Measurements from ENCODE around the gene ASB13.

The ASB13 gene, protein sequence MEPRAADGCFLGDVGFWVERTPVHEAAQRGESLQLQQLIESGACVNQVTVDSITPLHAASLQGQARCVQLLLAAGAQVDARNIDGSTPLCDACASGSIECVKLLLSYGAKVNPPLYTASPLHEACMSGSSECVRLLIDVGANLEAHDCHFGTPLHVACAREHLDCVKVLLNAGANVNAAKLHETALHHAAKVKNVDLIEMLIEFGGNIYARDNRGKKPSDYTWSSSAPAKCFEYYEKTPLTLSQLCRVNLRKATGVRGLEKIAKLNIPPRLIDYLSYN

DNA sequence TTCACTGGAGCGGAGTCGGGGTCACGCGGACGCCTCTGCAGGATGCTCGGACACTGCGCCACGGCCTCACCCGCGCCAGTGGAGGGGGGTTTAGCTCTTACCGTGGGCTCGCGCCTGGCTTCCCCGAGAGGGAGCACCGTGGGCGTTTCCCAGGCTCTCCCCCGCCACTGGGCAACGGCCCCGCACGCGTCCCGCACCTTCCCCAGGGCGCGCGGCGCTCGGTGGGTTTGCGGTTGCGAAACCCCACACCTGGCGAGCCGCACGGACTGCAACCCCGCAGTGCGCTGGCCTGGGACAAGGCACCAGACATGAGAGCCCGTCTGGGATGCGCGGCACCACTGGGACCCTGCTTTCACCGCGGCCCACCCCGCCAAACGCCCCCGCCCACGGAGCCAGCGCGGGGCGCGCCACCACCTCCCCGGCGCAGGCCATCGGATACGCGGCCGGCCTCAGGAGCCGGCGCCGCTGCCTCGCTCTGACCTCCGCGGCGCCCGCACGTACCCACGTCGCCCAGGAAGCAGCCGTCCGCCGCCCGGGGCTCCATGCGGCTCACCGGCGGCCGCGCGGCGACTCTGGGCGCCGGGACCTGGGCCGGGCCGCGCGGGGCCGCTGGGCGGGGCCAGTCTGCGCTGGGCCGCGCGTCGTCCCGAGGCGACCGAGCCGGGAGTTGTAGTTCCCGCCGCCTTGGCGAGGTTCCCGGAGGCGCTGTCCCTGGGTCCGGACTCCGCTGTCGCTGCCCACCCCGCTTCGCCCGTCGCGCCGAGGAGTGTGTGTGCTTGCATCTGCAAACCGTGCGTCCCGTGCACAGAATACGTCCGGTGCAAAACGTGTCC, at the start of gene ASB13:
Gene ASB13 (minus strand): TSS at position 588 of the 833 bp plus-strand sequence. CDS start 44 bp downstream, at position 544.
- no peak for DNase-seq (ENCODE audit: low read depth, low spot score)

- DNase-seq (ENCODE audit: low read depth, low spot score), result no peak
Measured at GRCh38 chr10:5711642-5712041, 45.2 kb upstream of the ASB13 start.

DNA sequence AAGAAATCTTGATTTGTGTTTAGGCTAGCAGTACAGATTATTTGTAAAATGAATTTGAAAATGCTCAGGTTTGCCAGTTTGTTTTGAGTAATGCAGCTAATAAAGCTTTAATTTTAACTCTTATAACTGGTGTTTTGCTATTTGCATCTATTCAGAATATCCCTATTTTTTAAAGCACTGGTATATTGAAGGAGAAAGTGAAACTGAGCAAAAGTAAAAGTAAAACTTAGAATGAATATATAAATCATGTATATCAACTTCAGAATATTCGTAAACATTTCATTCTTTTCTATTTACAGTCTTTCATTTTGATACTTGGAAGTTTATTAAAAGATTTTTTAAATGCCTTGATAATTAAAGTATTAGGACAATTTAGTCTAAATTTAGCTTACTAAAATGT, 44.5 kb upstream of the ASB13 start:
- DNase-seq (ENCODE audit: low read depth, low spot score), result no peak

GRCh38 chr10:5709865-5710264, 43.5 kb upstream of the ASB13 start:
- no peak for DNase-seq (ENCODE audit: low read depth, low spot score)

DNA sequence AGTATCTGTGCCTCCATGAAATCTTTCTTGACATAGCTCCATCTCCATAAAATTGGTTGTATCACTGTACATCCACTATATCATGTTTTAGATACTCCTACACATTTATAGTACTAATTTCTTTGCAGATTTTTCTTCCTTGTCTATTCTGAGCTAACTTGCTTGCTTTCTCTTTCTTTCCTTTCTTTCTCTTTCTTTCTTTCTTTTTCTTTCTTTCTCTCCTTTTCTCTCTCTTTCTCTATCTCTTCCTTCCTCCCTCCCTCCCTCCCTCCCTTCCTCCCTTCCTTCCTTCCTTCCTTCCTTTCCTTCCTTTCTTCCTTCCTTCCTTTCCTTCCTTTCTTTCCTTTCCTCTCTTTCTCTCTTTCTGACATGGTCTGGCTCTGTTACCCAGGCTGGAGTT, 42.0 kb upstream of the ASB13 start:
- no peak for DNase-seq (ENCODE audit: low read depth, low spot score)

- no peak for DNase-seq (ENCODE audit: low read depth, low spot score)
Measured at GRCh38 chr10:5698062-5698461, 31.7 kb upstream of the ASB13 start.

DNA sequence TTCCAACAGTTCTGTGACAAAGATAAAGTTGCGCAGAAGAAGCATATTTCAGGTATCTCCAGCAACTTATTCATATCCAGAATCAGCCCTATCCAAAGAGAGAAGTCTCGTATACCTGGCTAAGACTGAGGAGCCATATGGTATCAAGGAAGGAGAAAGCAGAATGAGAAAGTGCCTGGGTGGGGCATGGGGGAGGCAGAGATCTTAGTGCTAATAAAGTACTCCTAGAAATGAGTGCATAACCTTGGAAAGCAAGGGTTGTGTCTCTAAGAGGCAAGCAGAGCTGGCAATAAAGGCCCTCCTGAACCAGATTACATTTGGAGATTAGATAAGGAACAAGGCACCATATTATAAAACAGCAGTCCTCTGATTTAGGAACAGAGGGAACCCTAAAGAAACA, 30.9 kb upstream of the ASB13 start:
- no peak for DNase-seq (ENCODE audit: low read depth, low spot score)

DNA sequence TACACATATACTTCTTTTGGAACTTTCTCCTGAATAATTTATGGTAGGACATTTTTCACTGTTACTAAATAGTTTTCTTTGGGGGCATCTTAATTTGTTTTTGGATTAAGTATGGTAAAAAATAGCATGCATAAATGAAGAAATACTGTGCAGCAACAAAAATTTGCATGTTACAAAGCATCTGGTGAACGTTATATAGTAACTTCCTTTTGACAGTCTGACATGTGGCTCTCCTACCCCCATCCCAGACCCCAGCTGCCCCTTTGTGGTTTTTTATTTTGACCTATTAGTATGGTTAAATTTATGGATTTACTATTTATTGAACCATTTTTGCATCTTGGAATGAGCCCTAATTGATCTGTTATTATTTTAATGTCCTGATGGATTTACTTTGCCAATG, 28.2 kb upstream of the ASB13 start:
- DNase-seq (ENCODE audit: low read depth, low spot score), result no peak

- DNase-seq (ENCODE audit: low read depth, low spot score), result no peak
Measured at GRCh38 chr10:5692461-5693358, 26.3 kb upstream of the ASB13 start.

DNA sequence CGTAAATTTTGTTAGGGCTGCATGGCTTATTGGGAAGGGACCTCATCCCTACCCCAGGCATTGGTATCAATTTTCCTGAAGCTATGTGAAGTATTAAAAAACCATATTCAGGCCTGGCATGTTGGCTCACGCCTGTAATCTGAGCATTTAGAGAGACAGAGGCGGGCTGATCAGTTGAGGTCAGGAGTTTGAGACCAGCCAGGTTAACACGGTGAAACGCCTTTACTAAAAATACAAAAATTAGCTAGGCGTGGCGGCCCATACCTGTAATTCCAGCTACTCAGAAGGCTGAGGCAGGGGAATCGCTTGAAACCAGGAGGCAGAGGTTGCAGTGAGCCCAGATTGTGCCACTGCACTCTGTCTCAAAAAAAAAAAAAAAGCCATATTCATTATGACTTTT, 25.4 kb upstream of the ASB13 start:
- no peak for DNase-seq (ENCODE audit: low read depth, low spot score)

GRCh38 chr10:5688587-5688986, 22.2 kb upstream of the ASB13 start:
- DNase-seq (ENCODE audit: low read depth, low spot score), result no peak

DNA sequence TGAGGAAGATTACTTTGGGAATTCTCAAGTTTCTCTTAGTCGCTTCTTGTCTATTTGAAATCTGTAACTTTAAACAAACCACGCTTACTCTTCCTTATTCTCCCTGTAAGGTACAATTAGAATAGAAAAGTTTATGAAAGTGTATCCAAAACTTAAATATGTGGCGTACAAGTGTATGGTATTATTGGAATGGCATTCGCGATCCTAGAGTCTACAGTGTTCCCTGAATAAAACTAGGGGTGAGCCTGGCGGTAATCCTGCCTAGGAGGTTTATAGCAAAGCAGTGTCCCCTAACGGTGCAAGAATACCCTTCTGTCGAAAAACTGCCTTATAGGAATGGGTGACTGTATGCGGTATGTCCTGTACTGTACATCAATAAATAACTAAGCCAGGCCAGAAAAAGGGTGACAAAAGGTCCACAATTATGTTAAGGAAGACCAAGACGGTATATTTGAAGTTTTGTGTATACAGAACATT, 19.4 kb upstream of the ASB13 start:
- DNase-seq (ENCODE audit: low read depth, low spot score), result no peak

GRCh38 chr10:5684971-5685763, 18.8 kb upstream of the ASB13 start:
- DNase-seq (ENCODE audit: low read depth, low spot score), result peak; percentile 39

GRCh38 chr10:5684318-5684970, 18.0 kb upstream of the ASB13 start, which contains the start of gene TASOR2:
TSS of gene TASOR2 (plus strand) at chr10:5684838. CDS start at chr10:5720643, 35,805 bp downstream.
- DNase-seq (ENCODE audit: low read depth, low spot score), result peak; percentile 95

- DNase-seq (ENCODE audit: low read depth, low spot score), result no peak
Measured at GRCh38 chr10:5683065-5683464, 16.7 kb upstream of the ASB13 start.

DNA sequence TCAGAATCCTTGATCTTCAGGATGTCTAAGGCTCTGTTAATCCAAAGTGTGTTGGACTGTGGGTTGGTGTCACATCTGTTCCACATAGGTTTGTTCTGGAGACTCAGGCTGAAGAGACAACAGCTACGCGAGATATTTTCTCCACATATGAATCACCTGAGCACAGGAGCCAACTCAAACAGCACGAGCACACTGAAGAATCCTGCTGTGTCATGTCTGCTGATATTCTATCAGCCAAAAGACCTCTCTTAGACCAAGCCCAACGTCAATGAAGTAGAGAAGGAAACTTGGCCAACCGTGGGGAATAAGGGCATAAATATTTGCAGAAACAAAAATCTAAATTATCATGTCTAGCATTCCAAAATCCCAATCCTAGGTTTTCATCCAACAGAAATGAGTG, 15.5 kb upstream of the ASB13 start:
- no peak for DNase-seq (ENCODE audit: low read depth, low spot score)

GRCh38 chr10:5679606-5680005, 13.2 kb upstream of the ASB13 start:
- no peak for DNase-seq (ENCODE audit: low read depth, low spot score)

DNA sequence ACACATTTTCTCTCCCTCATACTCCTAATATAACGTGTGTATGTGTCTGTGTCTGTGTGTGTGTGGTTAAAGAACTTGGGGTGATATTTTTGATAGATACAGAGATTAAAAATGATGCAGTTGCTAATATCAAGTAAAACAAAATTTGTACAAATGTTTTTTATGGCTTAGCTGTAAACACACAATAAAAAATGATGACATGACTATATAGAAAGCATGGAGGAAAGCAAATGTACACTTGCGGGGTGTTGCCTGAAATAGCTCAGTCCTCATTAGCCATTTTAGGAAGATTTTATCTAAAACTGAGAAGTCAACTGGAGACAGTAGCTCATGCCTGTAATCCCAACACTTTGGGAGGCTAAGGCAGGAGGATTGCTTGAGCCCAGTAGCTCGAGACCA, 12.6 kb upstream of the ASB13 start:
- no peak for DNase-seq (ENCODE audit: low read depth, low spot score)

- DNase-seq (ENCODE audit: low read depth, low spot score), result no peak
Measured at GRCh38 chr10:5678397-5679036, 12.1 kb upstream of the ASB13 start.

Data from smooth muscle cell of the brain vasculature (primary cell).